HEK293 (cell line): ENCODE results near the gene CCNI2.

Experiments used
- CTCF ChIP-seq: fragments of 450-650 bp; formaldehyde crosslinking; IDR thresholded peaks from 2 replicates; pipeline ENCODE4 v1.5.1; 2016; ENCODE audit warnings: missing biosample characterization, missing genetic modification characterization
- KLF16 ChIP-seq: fragments of 450-650 bp; formaldehyde crosslinking; IDR thresholded peaks from 2 replicates; pipeline ENCODE4 v1.5.1; 2017; ENCODE audit warnings: missing biosample characterization, missing genetic modification characterization
- YY1 ChIP-seq: fragments of 450-650 bp; formaldehyde crosslinking; IDR thresholded peaks from 2 replicates; pipeline ENCODE4 v1.5.1; 2018; ENCODE audit warnings: missing biosample characterization, missing genetic modification characterization
- ZNF48 ChIP-seq: fragments of 450-650 bp; formaldehyde crosslinking; IDR thresholded peaks from 2 replicates; pipeline ENCODE4 v1.5.1; 2016; ENCODE audit warnings: missing biosample characterization, missing genetic modification characterization
- ZNF501 ChIP-seq: fragments of 450-650 bp; formaldehyde crosslinking; IDR thresholded peaks from 2 replicates; pipeline ENCODE4 v1.5.1; 2016; ENCODE audit warnings: missing biosample characterization, missing genetic modification characterization
- ZSCAN23 ChIP-seq: fragments of 450-650 bp; formaldehyde crosslinking; IDR thresholded peaks from 2 replicates; pipeline ENCODE4 v1.5.1; 2016; ENCODE audit warnings: missing biosample characterization, missing genetic modification characterization

DNA sequence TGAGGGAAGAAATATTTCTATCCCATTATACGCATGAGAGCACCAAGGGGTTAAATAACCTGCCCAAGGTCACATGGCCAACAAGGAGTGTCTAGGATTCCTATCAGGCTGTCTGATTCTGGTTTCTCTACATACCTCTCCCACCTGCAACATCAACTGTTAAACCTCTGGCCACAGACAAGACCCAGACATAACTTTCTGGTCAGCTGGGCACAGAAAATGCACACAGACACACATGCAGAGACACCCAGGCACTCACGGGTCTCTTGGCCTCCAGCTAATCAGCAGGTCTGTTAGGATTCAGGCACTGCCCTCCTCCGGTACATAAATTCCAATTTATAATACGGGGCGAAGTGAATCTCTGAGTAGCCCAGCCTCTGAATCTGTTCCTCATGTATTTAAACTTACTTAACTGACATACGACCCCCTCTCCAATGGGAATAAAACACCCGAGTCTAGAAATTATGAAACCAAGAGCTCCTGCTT lies 28.3 kb downstream of the CCNI2 start:
- no peak for TF ChIP-seq CTCF (tag by site-specific recombination)
- TF ChIP-seq ZNF501 (tag by site-specific recombination) = no peak
- no peak for TF ChIP-seq KLF16
- TF ChIP-seq ZNF48 (tag by site-specific recombination) = no peak
- no peak for TF ChIP-seq YY1 (tag by site-specific recombination)
- no peak for TF ChIP-seq ZSCAN23 (tag by site-specific recombination)
